Forelimb muscle (tissue), 1 donor: Measurements from ENCODE around the gene EIPR1. TPM values are rescaled to one million over a fixed set of nuclear protein-coding genes. Genes with fewer than 3 reads are reported as not detected.
"Not testable (repeated sequence)": the region's sequence is repeated elsewhere in the genome, so short reads cannot be mapped to it uniquely, and the experiment has no call there.

Experiments
- DNase-seq: peaks from one replicate; pipeline ENCODE4 v3.0.0-alpha.2; 2013; ENCODE audit warnings: low read depth
- polyA plus RNA-seq: library from polyadenylated mRNA; unstranded; fragments of 120-200 nt; gene quantifications from one replicate; pipeline ENCODE4 v1.2.1, GENCODE V29; 2013; ENCODE audit not compliant: insufficient read length

Gene EIPR1
- polyA plus RNA-seq, 1 donor, result 18.9 TPM

DNA sequence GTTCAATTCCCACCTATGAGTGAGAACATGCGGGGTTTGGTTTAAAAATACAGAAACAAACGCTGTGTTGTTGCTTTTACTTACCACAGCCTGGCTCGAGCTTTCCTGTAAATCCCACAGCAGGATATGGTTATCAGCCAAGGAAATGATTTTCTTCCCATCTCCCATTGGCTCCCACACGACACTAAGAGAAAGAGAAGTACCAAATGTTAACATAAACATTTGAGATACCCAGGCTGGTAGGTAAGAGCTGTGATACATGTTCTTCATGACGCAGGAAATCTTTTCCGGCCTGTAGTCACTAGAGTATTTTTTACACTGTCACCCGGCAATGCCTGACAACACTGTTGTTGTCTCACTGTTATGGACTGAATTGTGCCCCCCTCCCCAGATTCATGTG lies 163.6 kb downstream of the EIPR1 start:
- no peak for DNase-seq

DNA sequence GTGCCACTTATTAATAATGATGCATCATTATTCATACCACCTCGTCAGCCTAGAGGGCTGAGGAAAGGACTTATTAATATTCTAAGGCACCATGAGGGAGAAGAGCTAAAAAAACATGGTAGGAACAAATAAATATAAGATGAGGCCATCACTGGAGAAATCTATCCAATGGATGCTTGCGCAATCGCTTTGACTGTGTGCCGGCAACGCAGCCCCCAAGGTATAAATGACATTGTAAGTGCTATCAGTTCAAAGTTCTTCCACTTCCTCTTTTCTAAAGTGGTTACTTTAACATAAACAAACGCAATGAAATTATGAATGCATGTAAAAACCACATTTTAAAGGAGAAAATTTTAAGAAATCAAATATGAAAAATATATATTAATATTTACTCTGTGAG lies 164.6 kb downstream of the EIPR1 start:
- DNase-seq, result no peak

DNA sequence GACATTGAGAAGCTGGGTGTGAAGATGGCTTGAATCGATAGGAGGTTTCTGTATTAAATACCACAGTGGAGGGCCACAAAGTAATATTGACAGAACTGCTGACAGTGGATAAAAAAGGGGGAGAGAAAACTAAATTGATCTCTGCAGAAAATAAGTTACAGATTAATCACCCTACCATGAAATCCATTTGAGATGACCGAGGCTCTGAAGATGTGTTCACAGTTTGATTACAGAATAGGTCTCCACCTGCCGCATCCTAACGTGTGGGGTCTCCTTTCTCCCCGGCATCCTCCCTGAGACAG lies 165.6 kb downstream of the EIPR1 start:
- no peak for DNase-seq

DNA sequence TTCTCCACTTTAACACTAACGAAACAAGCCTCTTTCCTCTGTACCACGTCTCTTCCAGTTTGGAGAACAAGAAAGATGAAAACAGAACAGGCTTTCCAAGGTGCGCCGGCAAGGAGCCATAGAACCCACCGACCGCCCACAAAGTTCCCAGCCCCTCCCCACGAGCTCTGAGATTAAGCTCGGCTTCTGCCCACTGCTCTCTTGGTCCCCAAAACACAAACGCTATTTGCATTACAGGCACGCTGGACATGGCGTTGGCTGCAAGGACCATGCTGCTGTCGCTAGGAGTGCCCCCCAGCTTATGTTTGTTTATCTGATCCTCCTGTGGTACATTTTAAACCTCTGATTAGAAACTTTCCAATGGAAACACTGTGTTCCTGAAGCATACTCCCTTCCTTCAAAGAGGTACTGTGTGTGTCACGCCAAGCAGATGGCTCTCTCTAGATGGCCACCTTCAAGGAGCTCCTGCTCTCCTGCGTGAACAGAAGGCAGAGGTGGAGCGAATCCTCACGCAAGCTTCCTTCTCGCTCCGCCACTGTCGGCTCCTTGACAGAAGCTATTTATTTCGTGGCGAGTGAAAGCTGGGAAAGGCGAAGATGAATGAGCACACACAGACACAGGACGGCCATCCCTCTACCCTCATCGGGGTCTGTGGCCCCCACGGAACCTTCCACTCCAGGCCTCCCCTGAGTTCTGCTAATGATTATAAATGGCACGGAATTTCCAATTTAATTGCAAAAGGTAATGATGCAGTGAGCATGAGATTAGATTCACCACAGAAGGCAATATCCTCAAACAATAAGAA lies 166.2 kb downstream of the EIPR1 start:
- no peak for DNase-seq

GRCh38 chr2:3210257-3210656 lies 167.4 kb downstream of the EIPR1 start:
- no peak for DNase-seq

- no peak for DNase-seq
Measured at GRCh38 chr2:3209258-3209657, 168.4 kb downstream of the EIPR1 start.

GRCh38 chr2:3208591-3208990 lies 169.0 kb downstream of the EIPR1 start:
- DNase-seq, result no peak

DNA sequence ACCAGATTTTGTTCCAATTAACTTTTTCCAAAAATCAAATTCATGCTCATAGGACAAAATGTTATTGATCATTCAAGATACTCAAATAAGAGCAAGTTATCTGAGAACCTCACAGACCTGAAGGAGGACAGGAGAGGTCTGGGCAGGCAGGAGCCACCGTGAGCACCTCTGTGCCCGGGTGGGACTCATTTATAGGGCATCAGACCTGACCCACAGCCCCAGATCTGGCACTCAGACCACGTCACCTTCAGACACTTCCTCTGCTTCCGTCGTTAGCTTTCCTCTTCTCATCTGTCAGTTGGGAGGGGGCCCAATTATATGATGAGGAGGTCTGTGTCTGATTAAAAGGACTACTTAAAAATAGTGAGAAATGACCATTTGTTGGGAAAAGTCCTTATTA lies 169.4 kb downstream of the EIPR1 start:
- no peak for DNase-seq

DNA sequence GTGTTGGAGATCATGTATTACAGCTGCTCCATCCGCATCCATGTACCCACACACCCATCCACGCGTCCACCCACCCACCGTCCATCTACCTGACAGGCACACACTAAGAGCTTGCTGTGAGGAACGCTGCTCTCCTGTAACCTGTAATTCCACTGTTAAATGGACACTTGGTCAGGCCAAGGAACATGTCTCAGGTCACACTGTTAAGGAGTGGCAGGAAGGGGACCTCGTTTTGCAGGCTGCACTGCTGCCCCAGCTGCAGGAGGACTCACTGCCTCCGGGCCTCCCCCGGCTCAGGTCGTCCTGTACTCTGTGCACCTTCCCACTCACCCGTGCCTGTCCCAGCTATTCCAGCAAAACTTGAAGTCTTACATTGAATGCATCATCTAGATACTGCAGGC lies 170.5 kb downstream of the EIPR1 start:
- DNase-seq, result no peak

- no peak for DNase-seq
Measured at GRCh38 chr2:3205845-3206244, 171.8 kb downstream of the EIPR1 start.

DNA sequence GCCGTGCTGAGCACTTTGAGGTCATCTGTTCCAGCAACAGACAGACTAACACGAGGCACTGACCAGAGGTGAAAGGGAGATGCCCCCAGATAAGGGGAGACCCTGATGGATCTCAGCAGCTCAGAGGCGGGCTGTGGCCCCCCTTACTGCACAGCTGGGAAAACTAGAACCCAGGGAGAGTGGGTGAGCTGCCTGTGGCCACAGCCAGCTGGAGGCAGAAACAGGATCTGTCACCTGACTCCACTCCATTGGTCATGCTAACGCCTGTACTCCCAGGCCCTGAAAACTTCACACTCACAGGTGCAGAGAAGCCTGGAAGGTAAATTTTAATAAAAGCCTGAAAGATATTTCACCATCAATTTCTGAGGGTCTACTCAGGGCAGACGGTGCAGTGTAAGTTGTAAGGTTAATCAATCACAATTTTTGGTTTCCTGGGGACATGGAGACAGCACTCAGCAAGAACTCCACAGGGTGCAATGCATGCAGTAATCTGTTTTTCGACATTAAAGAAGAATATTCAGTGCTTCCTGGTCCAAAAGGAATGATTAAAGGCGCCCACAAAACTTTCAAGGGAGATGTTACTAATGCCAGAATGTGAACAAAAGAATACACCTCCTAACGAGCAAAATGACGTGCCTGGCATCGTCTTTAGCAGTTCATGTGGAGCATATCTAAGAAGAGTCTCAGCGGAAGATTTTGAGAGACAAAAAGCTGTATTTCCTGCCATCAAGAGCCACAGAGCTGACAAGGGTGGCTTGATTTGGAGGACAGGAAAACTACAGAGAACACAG lies 173.4 kb downstream of the EIPR1 start:
- no peak for DNase-seq

- no peak for DNase-seq
Measured at GRCh38 chr2:3203497-3204019, 174.1 kb downstream of the EIPR1 start.

- DNase-seq, result no peak
Measured at GRCh38 chr2:3202926-3203325, 174.7 kb downstream of the EIPR1 start.

GRCh38 chr2:3201281-3201680 lies 176.3 kb downstream of the EIPR1 start:
- DNase-seq, result no peak

DNA sequence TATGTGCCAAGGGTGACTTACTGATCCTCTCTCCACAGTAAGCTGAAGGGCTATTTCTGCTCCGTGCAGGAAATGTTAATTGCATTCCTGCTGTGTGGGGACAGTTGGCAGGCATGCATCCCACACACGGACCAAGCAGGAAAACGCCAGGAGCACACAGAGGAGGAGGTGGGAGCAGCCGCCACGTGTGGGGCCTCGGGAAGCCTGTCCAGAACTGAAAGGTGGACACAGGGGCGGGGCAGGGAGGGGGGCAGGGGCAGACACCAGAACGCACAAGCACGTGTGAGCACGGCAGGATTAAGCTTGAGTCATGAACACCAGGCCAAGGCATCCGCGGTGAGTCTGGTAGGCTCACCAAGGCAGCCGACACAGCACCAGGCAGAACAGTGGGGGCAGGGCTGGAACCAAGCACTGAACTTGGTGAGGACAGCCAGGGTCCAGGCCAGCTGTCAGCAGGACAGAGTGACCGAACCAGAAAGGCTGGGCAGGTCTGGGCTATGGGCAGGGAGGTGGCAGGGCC lies 177.1 kb downstream of the EIPR1 start:
- DNase-seq, result no peak

- no peak for DNase-seq
Measured at GRCh38 chr2:3199627-3200345, 177.8 kb downstream of the EIPR1 start.

GRCh38 chr2:3198671-3199192 lies 178.9 kb downstream of the EIPR1 start:
- DNase-seq, result not testable (repeated sequence)

DNA sequence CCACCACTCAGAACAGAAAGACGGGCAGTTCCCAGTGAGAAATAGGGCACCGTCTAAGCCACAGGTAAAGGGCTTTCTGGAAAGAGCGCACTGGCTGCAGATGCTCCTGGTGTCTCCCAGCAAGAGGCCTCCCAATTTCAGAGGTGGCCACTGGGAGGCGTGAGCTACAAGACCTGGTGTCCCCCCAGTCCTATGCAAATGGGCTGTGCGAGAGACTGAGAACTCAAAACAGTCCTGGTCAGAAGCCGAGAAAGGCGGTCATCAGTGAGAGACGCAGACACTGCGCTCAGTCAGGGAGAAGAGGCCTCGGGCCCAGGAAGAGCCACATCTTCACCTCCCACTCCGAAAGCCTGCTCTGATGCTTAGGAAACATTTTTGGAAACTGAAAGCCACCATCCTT lies 179.5 kb downstream of the EIPR1 start:
- DNase-seq, result no peak

GRCh38 chr2:3197308-3197707 lies 180.3 kb downstream of the EIPR1 start:
- no peak for DNase-seq

- DNase-seq, result no peak
Measured at GRCh38 chr2:3196716-3197115, 180.9 kb downstream of the EIPR1 start.

- no peak for DNase-seq
Measured at GRCh38 chr2:3195641-3196476, 181.8 kb downstream of the EIPR1 start.
